GM19455 (cell line): ENCODE measurements around the gene PCSK9.
"Not testable (repeated sequence)": the region's sequence is repeated elsewhere in the genome, so short reads cannot be mapped to it uniquely, and the experiment has no call there.

Experiments used
- ATAC-seq: cut with Tn5 transposase; IDR thresholded peaks from one replicate; pipeline ENCODE4 v1.9.1; 2021; ENCODE audit not compliant: unreplicated experiment

The PCSK9 gene

DNA sequence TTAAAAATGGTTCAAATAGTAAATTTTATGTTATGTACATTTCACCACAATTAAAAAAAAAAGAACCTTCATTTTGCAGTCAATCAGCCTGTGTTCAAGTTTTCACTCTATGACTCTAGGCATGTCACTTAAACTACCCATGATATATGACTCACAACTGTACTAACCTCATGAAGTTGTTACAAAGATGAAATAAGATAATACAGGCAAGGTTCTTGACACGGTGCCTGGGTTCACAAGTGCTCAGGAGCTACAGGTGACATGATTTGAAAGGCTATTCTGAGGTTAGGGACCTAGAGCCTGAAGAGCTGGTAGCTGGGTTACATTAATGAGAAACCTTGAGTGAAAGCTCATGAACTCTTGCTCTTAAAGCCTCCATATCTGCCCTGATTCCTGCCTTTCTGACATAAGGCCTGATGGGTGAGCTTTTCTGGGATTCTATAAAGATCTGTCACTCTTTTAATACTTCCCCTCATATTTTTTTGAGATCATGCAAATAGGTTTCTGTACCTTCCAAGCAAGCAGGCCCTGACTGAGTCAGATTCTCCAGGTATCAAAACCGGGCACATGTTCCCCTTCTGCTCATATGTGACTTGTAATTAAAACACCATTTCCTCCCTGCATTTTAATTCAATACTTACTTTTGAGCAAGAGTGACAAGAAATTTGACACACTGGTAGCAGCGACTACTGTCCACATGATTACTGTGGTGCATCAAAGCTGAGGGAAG, 34.0 kb downstream of the PCSK9 start:
- ATAC-seq = no peak

DNA sequence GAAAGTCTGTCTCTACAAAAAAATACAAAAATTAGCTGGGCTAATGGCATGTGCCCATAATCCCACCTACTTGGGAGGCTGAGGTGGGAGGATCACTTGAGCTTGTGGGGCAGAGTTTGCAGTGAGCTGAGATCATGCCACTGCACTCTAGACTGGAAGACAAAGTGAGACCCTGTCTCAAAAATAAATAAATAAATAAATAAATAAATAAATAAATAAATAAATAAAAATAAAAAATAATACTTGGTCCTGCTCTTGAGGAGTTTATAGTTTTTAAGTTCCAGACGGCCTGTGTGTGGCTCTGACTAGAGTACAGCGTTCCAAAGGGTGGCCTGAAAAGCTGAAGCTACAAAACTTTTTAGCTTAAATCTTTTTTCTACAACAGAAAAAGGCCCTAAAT, 35.1 kb downstream of the PCSK9 start:
- ATAC-seq = no peak

DNA sequence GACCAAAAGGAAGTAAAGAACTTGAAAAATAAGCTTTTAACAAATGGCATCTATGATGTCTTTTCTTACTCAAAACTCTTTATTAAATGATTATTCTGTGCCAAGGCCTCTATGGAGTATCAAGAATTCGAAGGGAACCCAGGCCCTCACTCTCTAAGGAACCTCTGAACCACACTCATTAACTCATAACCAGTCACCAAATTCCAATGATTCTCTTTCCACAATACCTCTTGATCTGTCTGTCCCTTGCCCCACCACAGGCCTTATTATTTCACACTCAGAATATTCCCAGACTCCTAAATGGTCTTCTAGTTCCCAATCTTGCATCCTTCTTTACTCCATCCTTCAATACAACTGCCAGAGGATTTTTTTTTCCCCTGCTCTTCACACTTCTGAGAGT, 37.0 kb downstream of the PCSK9 start:
- ATAC-seq = no peak

- ATAC-seq = no peak
Observed at GRCh38 chr1:55078470-55078869, 39.1 kb downstream of the PCSK9 start.

- ATAC-seq = no peak
Observed at GRCh38 chr1:55079651-55080050, 40.3 kb downstream of the PCSK9 start.

- no peak for ATAC-seq
Observed at GRCh38 chr1:55081188-55081904, 42.0 kb downstream of the PCSK9 start.

DNA sequence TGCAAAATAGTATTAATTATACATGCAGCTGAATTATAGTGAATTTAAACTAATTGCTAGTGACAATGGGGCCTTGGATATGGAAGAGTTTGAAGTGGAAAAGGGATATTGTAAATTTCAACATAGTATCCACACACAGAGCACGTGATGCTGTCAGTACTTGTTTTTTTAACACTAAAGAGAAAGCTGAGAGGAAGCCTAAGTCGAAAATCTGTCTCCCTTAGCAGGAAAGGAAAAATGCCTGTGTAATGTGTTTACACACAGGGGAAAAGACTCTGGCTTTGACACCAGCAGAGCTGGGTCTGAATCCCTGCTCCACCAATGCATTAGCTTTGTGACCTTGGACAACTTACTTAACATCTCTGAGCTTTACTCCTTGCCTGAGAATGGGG, 42.6 kb downstream of the PCSK9 start:
- no peak for ATAC-seq

DNA sequence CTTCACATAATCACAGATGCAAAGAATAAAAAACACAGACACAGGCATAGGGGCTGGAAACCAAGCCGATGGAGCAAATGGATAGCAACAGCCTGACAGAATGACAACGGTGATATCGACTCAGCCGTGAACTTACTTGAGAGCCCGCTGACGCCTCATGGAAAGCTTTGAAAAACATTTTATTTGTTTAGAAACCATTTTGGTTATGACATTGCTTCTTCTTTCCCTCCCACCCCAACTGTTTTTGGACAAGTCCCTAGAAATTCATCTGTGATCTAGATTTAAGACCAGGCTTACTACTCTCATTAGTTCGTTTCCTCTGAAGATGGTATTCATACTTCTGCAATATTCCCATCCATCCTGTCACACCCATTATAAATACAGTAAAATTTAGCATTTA, 44.9 kb downstream of the PCSK9 start:
- no peak for ATAC-seq

DNA sequence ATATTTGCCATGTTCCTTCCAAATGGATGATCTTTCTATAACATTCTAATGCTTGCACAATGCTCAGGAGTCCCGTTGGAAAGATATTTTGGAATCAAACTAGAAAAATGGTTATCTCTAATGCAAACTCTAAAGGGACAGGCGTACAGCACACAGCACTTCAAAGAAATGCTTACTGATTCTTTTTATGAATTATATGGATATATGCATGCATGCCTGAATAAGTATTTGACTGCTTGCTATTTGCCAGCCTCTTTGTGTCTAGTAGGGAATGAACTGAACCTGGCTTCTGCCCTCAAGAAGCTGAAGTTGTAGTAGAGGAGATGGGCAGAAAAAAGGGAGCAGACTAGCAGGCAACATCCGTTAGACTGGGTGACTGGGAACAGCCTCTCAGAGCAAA, 48.1 kb downstream of the PCSK9 start:
- ATAC-seq = no peak

GRCh38 chr1:55088413-55088812, 49.1 kb downstream of the PCSK9 start:
- no peak for ATAC-seq

- ATAC-seq = no peak
Observed at GRCh38 chr1:55089683-55090082, 50.3 kb downstream of the PCSK9 start.

- no peak for ATAC-seq
Observed at GRCh38 chr1:55092475-55092874, 53.1 kb downstream of the PCSK9 start.

GRCh38 chr1:55095095-55095494, 55.7 kb downstream of the PCSK9 start:
- no peak for ATAC-seq

GRCh38 chr1:55103891-55104290, 64.5 kb downstream of the PCSK9 start:
- ATAC-seq = no peak

DNA sequence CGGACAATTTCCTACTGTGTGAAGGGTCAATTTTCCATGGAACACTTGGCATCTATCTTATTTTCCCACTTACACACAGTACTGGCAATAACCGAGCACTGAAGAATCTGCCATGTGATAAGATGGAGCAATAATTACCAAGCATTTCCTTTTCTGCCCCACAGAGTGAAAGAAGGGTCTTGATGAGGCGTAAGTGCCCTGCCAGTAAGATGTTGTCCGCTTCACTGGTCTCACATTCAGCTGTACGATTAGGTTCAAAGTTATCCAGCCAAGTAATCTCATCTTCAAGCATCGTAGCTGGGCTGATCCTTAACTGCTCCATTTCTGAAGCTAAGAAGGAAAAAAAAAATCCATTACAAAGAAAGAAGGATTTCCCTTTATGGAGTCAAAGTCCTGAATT, 67.8 kb downstream of the PCSK9 start:
- ATAC-seq = no peak

DNA sequence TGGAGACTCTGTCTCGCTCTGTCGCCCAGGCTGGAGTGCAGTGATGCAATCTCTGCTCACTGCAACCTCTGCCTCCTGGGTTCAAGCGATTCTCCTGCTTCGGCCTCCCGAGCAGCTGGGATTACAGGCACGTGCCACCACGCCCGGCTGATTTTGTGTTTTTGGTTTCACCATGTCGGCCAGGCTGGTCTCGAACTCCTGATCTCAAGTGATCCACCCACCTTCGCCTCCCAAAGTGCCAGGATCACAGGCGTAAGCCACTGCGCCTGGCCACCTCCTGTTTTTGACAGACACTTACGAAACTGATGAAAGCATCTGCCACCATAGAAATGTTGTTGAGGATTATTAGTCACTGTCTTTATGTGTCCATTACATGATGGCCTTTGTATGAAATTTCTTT, 69.7 kb downstream of the PCSK9 start:
- ATAC-seq = not testable (repeated sequence)
